Lung (tissue), 12 donors: ENCODE data around the gene MINDY4. TPM values are rescaled to one million over a fixed set of nuclear protein-coding genes. Genes with fewer than 3 reads are reported as not detected.

ENCODE experiments used
- ATAC-seq: fragments of 200-7000 bp; cut with Tn5 transposase; one replicate; pipeline ENCODE4 v1.9.1; 2020; ENCODE audit warnings: moderate number of reproducible peaks; ENCODE audit not compliant: insufficient read depth, low FRiP score
- DNase-seq, 3 donors: peaks; one replicate each; pipeline ENCODE4 v3.0.0-alpha.2; 2013 to 2017
- H3K27ac ChIP-seq, 2 donors: one replicate each; pipeline ENCODE4 v1.5.1; 2013; ENCODE audit warnings: mild to moderate bottlenecking in 2 of 2, moderate library complexity in 2 of 2, control low read depth in 1 of 2, inconsistent platforms in 1 of 2, low read depth in 1 of 2, low read length in 1 of 2
- H3K27me3 ChIP-seq, 3 donors: one replicate each; pipeline ENCODE4 v1.5.1; 2013; ENCODE audit warnings: low read length in 2 of 3; ENCODE audit not compliant: control insufficient read depth in 3 of 3, insufficient read depth in 3 of 3
- H3K36me3 ChIP-seq, 4 donors: one replicate each; pipeline ENCODE4 v1.5.1; 2013; ENCODE audit warnings: low read length in 4 of 4, mild to moderate bottlenecking in 1 of 4, moderate library complexity in 1 of 4; ENCODE audit not compliant: control insufficient read depth in 4 of 4, insufficient read depth in 4 of 4
- H3K4me1 ChIP-seq, 5 donors: one replicate each; pipeline ENCODE4 v1.5.1; 2013; ENCODE audit warnings: low read length in 5 of 5, mild to moderate bottlenecking in 2 of 5, moderate library complexity in 1 of 5; ENCODE audit not compliant: control insufficient read depth in 5 of 5, insufficient read depth in 5 of 5
- H3K4me3 ChIP-seq: one replicate; pipeline ENCODE4 v1.5.1; 2013; ENCODE audit warnings: mild to moderate bottlenecking, control low read depth, moderate library complexity
- H3K9ac ChIP-seq, 2 donors: one replicate each; pipeline ENCODE4 v1.5.1; 2013; ENCODE audit warnings: low read length in 2 of 2, control low read depth in 1 of 2; ENCODE audit not compliant: insufficient read depth in 1 of 2
- H3K9me3 ChIP-seq, 4 donors: one replicate each; pipeline ENCODE4 v1.5.1; 2013; ENCODE audit warnings: low read length in 3 of 4, mild to moderate bottlenecking in 1 of 4, moderate library complexity in 1 of 4; ENCODE audit not compliant: control insufficient read depth in 4 of 4, insufficient read depth in 3 of 4
- WGBS, 2 donors: extraction: QIAGEN DNeasy Blood & Tissue Kit; methylation state at CpG; one replicate each; pipeline ENCODE4 v1.1.7; 2013; 5-methylcytosine and 5-hydroxymethylcytosine counted together
- polyA plus RNA-seq, 2 donors: library from polyadenylated mRNA; stranded (reverse); fragments of 200-250 nt; gene quantifications; one replicate each; pipeline ENCODE4 v1.2.1, GENCODE V29; 2013
- total RNA-seq, 2 donors: library from RNA; depleted of rRNA in 1 of 2; stranded (reverse); fragments of >200 nt in 1 of 2; gene quantifications; one replicate each; pipeline ENCODE4 v1.2.1, GENCODE V29; 2014 to 2021
- TF ChIP-seq, protein P1 (sequence below): IDR thresholded peaks from 2 replicates; pipeline ENCODE4 v1.5.1; 2012; ENCODE audit warnings: mild to moderate bottlenecking; ENCODE audit errors: control extremely low read depth, extremely low read depth
- donor health status: control.
- donor health status: control.
- donor health status: Bipolar disorder and iron deficiency.
- donor health status: healthy.
- donor health status: DM: yes; HTN: yes; CAD: no.

MINDY4 gene
- total and polyA plus RNA-seq, 4 donors = 5.0 to 24.1 (median 10.7) TPM

DNA sequence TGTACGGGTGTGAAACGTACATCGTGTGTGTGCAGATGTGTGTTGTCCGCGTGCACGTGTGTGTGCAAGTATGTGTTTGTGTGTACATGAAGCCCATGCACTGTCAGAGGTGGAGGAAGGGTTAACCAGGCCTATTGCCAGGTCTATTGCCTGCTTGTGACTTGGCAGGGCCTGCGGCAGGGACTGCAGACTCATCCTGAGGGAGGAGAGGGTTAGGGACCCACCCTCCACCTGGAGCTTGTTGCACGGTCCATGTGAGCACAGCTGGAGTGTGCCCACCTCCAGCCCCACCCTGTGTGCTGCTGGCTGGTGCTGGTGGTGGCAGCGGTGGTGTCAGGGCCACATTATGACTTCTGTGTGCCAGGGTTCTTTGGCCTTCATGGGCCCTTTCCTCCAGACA is 133.3 kb downstream of the MINDY4 start:
- ATAC-seq = no peak

DNA sequence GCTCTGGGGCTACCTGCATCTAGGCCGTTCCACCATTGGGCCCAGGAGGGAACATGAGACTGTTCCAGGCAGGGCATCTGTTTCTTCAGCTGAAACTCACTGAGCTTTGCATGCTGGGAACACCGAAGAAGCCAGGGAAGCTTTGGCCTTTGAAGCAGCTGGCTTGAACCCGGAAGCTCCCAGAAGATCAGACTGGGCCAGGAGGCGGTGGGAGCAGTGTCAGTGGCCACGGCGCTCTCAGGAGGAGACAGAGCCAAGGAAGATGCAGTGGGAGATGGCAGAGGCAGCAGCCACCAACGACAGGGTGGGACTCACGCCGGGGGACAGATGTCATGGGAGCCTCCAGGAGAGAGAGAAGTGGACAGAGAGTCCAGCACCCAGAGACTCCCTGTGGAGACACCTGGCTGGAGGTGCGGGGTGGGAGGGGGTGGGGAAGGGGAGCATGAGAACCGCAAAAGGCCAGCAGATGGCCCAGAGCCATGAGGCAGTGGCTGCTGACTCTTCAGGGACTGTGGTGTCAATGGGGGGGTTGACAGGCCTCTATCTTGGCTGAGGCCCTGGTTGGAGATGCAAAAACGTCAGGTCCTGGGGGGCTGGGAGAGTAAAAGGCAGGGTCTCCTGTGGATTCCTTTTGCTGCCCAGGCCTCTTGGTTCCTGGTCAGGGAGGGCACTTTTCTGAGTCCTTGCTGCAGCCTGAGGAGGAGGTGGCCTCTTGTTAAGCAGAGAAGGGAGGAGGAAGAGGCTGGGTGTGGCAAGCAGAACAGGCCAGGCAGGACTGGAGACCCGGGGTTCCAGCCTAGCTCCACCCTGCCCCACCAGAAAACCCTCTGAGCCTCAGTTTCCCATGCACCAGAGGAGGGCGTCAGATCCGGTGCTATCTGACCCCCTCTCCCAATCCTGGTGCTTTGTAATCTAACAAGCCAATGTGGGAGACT is 134.1 kb downstream of the MINDY4 start:
- DNase-seq (no peak), ATAC-seq (peak; percentile 16)
- Histone ChIP-seq H3K27ac (peak overlapping the region in 1 of 2 donors; percentile 73), H3K9me3 (no peaks in the 10 kb centered on the region), H3K4me3 (no peak overlapping the region), H3K9ac (no peak overlapping the region), H3K4me1 (peaks cover 0 to 43% (median 21%) of the 10 kb centered on the region in 5 donors), H3K36me3 (no peaks in the 10 kb centered on the region), H3K27me3 (no peaks in the 10 kb centered on the region)
- 79 to 90% methylated on average over 15 of the region's 15 CpGs for WGBS, 2 donors
- TF ChIP-seq, protein P1, sequence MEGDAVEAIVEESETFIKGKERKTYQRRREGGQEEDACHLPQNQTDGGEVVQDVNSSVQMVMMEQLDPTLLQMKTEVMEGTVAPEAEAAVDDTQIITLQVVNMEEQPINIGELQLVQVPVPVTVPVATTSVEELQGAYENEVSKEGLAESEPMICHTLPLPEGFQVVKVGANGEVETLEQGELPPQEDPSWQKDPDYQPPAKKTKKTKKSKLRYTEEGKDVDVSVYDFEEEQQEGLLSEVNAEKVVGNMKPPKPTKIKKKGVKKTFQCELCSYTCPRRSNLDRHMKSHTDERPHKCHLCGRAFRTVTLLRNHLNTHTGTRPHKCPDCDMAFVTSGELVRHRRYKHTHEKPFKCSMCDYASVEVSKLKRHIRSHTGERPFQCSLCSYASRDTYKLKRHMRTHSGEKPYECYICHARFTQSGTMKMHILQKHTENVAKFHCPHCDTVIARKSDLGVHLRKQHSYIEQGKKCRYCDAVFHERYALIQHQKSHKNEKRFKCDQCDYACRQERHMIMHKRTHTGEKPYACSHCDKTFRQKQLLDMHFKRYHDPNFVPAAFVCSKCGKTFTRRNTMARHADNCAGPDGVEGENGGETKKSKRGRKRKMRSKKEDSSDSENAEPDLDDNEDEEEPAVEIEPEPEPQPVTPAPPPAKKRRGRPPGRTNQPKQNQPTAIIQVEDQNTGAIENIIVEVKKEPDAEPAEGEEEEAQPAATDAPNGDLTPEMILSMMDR = no peak

More for the DNA sequence above, 133.3 kb downstream of the MINDY4 start:
- Histone ChIP-seq H3K9me3 (no peaks in the 10 kb centered on the region), H3K27me3 (no peaks in the 10 kb centered on the region), H3K27ac (peak overlapping the region in 1 of 2 donors; percentile 21), H3K9ac (no peak overlapping the region), H3K4me1 (peaks cover 0 to 41% (median 17%) of the 10 kb centered on the region in 5 donors), H3K36me3 (no peaks in the 10 kb centered on the region), H3K4me3 (no peak overlapping the region)
- DNase-seq = no peak
- TF ChIP-seq, protein P1 = no peak
- 82 to 90% methylated on average over 9 of the region's 9 CpGs for WGBS, 2 donors

DNA sequence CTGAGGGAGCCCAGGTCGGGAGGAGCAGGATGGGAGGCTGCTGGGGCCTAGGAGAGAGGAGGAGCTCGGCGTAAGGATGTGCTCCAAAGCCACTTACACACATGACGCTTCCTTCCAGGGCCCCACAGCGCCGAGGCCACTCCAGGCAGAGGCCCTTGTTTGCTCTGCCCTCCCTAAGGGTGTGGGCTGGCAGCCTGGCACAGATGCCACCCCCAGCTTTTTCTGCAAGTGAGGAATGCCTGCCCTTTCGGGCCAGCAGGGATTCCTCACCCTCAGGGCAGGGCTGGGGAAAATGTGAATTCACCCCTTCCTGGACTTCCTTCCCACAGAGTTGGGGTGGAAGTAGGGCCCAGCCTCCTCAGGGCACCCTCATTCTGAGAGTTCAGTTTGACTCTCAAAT is 134.8 kb downstream of the MINDY4 start:
- H3K4me3 ChIP-seq = no peak overlapping the region
- H3K4me1 ChIP-seq = peaks cover under 1 to 43% (median 27%) of the 10 kb centered on the region in 5 donors
- no peaks in the 10 kb centered on the region for H3K27me3 ChIP-seq
- peak; percentile 67 for ATAC-seq
- TF ChIP-seq, protein P1 = no peak
- no peak for DNase-seq
- H3K9me3 ChIP-seq = no peaks in the 10 kb centered on the region
- H3K27ac ChIP-seq = peak overlapping the region in 1 of 2 donors; percentile 73
- WGBS, 2 donors = 51 to 71% methylated on average over 7 of the region's 7 CpGs
- no peaks in the 10 kb centered on the region for H3K36me3 ChIP-seq
- no peak overlapping the region for H3K9ac ChIP-seq
